ENCODE results near the gene LAMA2. TPM values are rescaled to one million over a fixed set of nuclear protein-coding genes. Genes with fewer than 3 reads are reported as not detected.

The LAMA2 gene
- total RNA-seq, 1 experiment from 2014 or later, result 4.2 TPM

- no peaks in the 10 kb centered on the region for H3K36me3 Mint-ChIP-seq (ENCODE audit: insufficient read depth in 1 of 3, low read depth in 3 of 3)
- H3K56ac ChIP-seq (ENCODE audit: insufficient read length, low read depth, low read length), result no peak overlapping the region
- no peak overlapping the region for H2AFZ ChIP-seq (ENCODE audit: low read length)
- H2BK15ac ChIP-seq (ENCODE audit: low read depth, low read length), result no peak overlapping the region
- H3K4ac ChIP-seq (ENCODE audit: low read depth, low read length), result no peak overlapping the region
- H3K14ac ChIP-seq (ENCODE audit: insufficient read depth, low read length), result no peak overlapping the region
- H4K8ac ChIP-seq (replicated peaks; ENCODE audit: insufficient read length, low read depth, low read length), result no peak overlapping the region
- no peak overlapping the region for H2BK5ac ChIP-seq (ENCODE audit: insufficient read length, low read length)
- H3K79me1 ChIP-seq (ENCODE audit: insufficient read depth, low read depth, low read length, poor library complexity, severe bottlenecking), result no peaks in the 10 kb centered on the region
- no peak overlapping the region for H2BK120ac ChIP-seq (ENCODE audit: low read depth, low read length, poor library complexity, severe bottlenecking)
- H4K20me1 ChIP-seq (ENCODE audit: control insufficient read depth, insufficient read depth, insufficient read length), result no peaks in the 10 kb centered on the region
- H3K9me3 ChIP-seq (ENCODE audit: control insufficient read depth, low read depth, low read length), result no peaks in the 10 kb centered on the region
- H3T11ph ChIP-seq (ENCODE audit: low read length), result no peak overlapping the region
- H3K18ac ChIP-seq (ENCODE audit: insufficient read length, low read depth, low read length), result no peak overlapping the region
- no peak overlapping the region for H4K5ac ChIP-seq (ENCODE audit: insufficient read length, low read depth, low read length)
- no peak overlapping the region for H3K23ac ChIP-seq (ENCODE audit: insufficient read length, low read depth, low read length)
- H4K91ac ChIP-seq (ENCODE audit: insufficient read length, low read depth, low read length), result no peak overlapping the region
- no peak overlapping the region for H2BK12ac ChIP-seq (ENCODE audit: insufficient read length, low read depth, low read length)
- peaks cover 1% of the 10 kb centered on the region; the same call in 1 of the 2 replicates for H3K27me3 Mint-ChIP-seq (ENCODE audit: low read depth)
- no peak overlapping the region for H2BK20ac ChIP-seq (ENCODE audit: low read depth, low read length, poor library complexity, severe bottlenecking)
- H3K27ac Mint-ChIP-seq, result no peak overlapping the region; a peak in 1 of 7 replicates
- DNase-seq, result no peak
- no peak overlapping the region for H3K4me3 Mint-ChIP-seq
- no CpG with 5 or more reads among the region's 2 CpGs for WGBS (ENCODE audit: extremely low coverage, insufficient read length, low lambda C conversion rate)
- no peaks in the 10 kb centered on the region for H3K4me1 ChIP-seq (ENCODE audit: insufficient read depth, low read length)
- H3K4me1 Mint-ChIP-seq, result peaks cover 3 to 5% of the 10 kb centered on the region in 2 experiments; a peak in 3 of 4 replicates
- H3K27me3 ChIP-seq (ENCODE audit: insufficient read depth, low read length), result no peaks in the 10 kb centered on the region
- H3K23me2 ChIP-seq (ENCODE audit: insufficient read length, low read depth, low read length, poor library complexity, severe bottlenecking), result no peaks in the 10 kb centered on the region
- no peak overlapping the region for H3K4me2 ChIP-seq (ENCODE audit: insufficient read depth, insufficient read length, low read length)
- TF ChIP-seq CTCF (conservative IDR thresholded peaks at IDR 0.05), result no peak
- H3K9ac ChIP-seq (ENCODE audit: extremely low read depth, insufficient read length, low read length), result no peak overlapping the region
- H3K79me2 ChIP-seq (ENCODE audit: insufficient read depth, low read length), result no peaks in the 10 kb centered on the region
- H3K27ac ChIP-seq (ENCODE audit: insufficient read length, low read depth, low read length), result no peak overlapping the region
- no peak overlapping the region for H2AK5ac ChIP-seq (ENCODE audit: insufficient read length, low read length)
- H3K9me3 Mint-ChIP-seq, result no peaks in the 10 kb centered on the region
These were observed 669.5 kb downstream of the LAMA2 start for GRCh38 chr6:129552413-129552812.
